CD4-positive, alpha-beta T cell treated with Interleukin-2 at 100 ng/mL for 4 hours (primary cell): Measurements from ENCODE around the gene IGF2BP2.
"Not testable (repeated sequence)": the region's sequence is repeated elsewhere in the genome, so short reads cannot be mapped to it uniquely, and the experiment has no call there.

Source experiments
- DNase-seq: peaks from one replicate; pipeline ENCODE4 v3.0.0-alpha.2; 2020; ENCODE audit warnings: low spot score

The IGF2BP2 gene

DNA sequence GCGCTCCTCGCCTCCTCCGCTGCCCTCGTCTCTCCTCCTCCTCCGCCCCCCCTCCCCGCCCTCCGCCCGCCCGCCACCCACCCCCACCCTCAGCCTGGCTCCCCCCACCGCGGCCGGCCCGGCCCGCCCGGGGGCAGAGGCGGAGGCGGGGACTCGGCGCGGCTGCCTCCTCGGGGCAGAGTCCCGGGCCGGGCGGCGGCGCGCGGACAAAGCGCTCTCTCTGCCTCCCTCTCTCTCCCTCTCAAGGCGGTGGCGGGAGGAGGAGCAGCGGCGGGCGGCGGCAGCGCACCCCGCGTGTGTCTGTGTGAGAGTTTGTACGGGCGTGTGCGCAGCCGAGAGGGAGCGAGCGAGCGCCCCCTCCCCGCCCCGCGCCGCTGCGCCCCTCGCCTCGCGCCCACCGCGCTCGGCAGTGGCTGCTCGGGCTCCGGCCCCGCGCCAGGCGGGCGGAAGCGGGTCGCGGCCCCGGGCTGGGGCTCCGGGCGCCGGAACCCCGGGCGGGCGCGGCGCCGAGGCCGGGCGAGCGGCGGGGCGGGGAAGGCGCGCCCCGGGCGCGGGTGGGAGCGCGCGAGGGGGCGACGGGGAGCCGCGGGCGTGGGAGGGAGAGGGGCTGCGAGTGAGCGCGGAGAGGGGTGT is at the start of gene IGF2BP2:
IGF2BP2 (minus strand) TSS at position 37 of the 633 bp plus-strand sequence. CDS start 82 bp downstream, outside the sequence.
- peak; percentile 30 for DNase-seq

DNA sequence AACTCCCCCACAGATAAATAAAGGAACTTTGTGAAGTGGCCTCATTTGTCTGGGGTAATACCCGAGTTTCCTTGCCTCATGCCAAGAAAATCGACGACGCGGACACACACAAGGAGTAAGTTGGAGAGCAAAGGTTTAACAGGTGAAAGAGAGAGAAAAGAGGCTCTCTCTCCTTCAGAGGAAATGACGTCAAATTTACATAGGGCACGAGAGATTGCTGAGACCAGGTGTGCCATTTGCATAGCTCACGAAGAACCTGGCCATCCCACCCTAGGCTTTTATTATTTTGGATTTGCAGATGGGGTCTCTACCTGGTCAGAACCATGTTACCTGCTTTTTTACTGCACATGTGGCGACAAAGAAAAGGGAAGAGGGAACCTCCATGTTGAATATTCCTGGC is 49.3 kb upstream of the IGF2BP2 start:
- no peak for DNase-seq

DNA sequence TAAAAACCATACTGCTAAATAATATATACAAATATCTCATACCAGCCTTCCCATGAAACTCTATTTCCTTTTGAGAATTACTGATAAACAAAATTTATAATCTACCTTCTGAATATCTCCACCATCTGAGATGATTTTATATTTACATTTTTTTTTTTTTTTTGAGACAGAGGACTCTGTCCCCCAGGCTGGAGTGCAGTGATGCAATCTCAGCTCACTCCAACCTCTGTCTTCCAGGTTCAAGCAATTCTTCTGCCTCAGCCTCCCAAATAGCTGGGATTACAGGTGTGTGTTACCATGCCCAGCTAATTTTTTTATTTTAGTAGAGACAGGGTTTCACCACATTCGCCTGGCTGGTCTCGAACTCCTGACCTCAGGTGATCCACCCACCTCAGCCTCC is 42.8 kb upstream of the IGF2BP2 start:
- no peak for DNase-seq

DNA sequence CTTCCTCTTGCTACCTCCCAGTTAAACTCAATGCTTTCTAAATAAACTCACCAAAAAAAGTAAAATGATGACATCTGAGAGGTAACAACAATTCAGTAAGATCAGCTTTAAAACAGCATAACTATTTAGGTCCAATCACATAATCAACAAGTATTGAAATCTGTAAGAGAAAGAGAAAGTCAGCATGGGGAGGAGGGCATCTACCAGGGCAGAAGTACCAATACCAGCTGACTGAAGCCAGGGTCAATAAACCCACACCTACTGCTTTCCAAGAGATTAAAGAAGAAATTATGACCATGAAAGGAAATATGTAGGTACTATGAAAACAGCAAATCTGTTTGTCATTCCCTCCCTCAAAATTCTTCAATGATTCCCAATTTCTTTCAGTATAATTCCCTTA is 42.2 kb upstream of the IGF2BP2 start:
- no peak for DNase-seq

DNA sequence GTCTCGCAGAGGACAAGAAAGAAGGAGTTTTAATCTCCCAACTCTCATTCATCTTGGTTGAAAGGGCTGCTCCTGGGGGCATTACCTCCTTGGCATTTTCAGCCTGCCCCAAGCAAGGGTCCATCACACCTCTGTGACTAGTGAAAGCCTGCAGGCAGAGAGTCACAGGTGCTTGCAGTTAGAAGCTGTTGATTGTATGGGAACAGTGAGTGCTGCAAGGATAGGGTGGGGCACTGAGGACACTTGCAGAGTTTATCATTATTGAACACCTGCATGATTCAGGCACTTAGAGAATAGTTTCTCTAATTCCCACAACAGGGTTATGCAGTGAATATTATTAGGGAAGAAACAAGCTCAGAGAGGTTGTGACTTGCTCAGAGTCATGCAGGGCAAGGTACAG is 41.7 kb upstream of the IGF2BP2 start:
- no peak for DNase-seq

DNA sequence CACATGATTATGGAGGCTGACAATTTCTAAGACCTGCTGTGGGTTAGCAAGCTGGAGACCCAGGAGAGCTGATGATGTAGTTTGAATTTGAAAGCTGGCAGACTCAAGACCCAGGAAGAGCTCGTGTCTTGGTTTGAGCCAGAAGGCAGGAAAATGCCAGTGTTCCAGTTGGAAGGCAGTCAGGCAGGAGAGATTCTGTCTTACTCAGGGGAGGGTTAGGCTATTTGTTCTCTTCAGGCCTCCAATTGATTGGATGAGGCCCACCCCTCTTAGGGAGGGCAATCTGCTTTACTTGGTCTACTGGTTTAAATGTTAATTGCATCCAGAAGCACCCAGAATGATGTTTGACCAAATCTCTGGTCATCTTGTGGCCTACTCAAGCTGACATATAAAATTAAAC is 40.4 kb upstream of the IGF2BP2 start:
- DNase-seq = no peak

DNA sequence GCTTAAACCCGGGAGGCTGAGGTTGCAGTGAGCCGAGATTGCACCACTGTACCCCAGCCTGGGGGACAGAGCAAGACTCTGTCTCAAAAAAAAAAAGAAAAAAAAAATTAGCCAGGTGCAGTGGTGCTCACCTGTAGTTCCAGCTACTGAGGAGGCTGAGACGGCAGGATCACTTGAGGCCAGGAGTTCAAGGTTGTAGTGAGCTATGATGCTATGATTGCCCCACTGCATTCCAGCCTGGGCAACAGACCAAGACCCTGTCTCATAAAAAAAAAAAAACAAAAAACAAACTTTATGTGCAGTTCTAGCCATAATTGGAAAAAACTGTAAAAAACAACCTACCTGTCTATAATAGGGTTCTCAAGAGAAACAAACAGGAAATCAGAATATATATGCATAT is 39.9 kb upstream of the IGF2BP2 start:
- DNase-seq = no peak

DNA sequence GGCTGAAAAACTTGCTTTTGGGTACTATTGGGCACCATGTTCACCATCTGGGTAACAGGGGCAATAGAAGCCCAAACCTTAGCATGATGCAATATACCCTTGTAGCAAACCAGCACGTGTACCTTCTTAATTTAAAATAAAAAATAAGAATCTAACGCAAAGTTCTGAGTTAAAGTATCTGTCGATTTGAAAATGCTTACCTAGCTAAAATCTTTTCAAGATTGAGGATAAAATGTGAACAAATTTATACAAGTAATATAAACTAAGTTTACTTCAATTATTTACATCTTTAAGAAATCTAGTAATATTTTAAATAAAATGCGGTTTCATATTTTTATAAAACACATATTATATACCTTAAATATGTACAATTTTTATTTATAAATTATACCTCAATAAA is 38.1 kb upstream of the IGF2BP2 start:
- DNase-seq = no peak

DNA sequence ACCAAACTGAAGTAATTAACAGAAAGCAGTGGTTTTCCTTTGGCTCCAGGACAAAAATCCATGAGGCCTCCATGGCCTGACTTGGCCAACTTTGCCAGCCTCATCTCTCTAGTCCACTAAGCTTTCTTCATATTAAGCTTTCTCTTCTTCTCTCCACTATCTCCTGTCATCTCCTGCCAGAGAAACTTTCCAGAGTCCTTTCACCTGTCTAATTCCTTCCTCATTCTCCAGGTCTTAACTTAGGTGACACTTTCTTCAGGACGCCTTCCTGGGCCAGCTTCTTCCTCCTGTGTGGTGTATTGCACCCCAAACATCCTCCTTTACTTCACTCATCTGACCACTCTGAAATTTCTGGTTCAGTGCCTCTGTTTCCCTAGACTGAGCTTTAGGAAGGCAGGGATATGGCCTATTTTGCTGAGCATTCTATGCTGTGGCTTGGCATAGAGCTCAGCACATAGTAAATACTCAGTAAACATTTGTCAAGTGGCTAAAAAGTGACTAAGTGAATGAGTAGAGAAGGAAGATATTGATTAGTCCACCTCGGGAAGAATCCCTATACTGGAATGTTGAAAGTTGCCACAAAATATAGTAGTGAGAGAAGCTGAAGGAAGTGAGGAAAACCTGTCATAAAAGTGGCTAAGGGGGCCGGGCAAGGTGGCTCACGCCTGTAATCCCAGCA is 34.6 kb upstream of the IGF2BP2 start:
- no peak for DNase-seq

DNA sequence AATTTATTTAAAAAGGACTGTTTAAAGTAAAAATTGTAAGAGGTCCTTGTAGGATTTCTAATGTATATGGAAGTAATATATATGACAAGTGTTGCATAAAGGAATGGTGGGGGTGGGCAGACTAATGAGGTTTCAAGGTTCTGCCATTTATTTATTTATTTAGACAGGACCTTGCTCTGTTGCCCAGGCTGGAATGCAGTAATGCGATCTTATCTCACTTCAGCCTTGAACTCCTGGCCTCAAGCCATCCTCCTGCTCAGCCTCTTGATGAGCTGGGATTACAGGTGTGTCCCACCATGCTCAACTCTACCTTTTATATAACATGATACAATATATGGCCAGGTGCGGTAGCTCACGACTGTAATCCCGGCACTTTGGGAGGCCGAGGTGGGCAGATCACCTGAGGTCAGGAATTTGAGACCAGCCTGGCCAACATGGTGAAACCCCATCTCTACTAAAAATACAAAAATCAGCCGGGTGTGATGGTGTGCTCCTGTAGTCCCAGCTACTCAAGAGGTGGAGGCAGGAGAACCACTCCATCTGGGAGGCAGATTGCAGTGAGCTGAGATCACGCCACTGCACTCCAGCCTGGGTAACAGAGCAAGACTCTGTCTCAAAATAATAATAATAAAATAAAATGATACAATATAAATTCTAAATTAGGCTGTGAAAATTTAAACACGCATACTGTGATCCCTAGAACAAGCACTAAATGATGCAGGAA is 33.8 kb upstream of the IGF2BP2 start:
- no peak for DNase-seq

DNA sequence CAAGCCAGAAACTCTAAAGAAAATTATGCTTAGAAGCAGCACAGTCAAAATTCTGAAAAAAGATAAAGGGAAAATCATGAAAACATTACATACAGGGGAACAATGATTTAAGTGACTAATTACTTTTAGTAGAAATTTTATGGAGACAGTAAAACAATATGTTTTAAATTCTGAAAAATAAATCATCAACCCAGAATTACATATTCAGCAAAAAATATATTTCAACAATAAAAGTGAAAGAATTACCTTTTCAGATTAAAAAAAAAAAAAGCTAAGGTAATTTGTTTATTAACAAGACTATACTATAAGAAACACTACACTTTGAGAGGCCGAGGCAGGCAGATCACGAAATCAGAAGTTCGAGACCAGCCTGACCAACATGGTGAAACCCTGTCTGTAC is 32.4 kb upstream of the IGF2BP2 start:
- DNase-seq = no peak

DNA sequence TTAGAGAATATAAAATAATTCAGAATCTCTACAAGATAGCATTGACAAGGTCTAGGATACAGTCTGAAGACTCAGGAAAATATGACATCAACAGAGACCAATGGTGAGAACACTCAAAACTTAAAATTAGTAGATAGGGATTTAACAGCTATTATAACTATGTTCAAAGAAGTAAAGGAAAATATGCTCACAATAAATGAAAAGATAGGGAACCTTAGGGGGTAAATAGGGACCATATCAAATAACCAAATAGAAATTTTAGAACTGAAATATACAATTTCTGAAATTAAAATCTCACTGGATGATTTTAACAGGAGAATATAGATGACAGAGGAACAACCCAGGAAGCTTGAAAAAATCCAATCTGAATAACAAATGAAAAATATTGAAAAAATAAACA is 31.8 kb upstream of the IGF2BP2 start:
- DNase-seq = no peak

DNA sequence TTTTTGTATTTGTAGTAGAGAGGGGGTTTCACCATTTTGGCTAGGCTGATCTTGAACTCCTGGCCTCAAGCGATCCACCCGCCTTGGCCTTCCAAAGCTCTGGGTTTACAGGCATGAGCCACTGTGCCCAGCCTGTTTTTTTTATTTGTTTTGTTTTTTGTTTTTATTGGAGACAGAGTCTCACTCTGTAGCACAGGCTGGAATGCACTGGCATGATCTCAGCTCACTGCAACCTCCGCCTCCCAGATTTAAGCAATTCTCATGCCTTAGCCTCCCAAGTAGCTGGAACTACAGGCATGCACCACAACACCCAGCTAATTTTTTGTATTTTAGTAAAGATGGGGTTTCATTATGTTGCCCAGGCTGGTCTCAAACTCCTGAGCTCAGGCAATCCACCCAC is 28.9 kb upstream of the IGF2BP2 start:
- DNase-seq = not testable (repeated sequence)

DNA sequence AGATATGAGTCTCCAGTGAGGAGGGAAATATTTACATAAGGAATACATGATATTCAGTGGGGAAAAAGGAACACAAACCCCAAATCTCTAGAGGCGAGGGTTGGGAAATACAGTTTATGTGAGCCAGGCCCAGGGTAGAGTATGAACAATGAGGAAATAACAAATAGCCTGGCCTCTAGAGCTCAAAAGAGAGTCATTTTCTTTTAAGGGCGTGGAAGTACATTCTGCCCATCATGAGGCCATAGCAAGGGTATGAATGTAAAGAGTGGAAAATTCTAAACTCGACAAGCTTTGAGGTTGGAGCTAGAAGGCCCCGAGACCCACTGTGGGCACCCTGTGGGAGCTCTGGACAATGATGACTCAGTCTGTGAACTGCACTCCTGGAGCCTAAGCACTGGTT is 27.8 kb upstream of the IGF2BP2 start:
- no peak for DNase-seq

DNA sequence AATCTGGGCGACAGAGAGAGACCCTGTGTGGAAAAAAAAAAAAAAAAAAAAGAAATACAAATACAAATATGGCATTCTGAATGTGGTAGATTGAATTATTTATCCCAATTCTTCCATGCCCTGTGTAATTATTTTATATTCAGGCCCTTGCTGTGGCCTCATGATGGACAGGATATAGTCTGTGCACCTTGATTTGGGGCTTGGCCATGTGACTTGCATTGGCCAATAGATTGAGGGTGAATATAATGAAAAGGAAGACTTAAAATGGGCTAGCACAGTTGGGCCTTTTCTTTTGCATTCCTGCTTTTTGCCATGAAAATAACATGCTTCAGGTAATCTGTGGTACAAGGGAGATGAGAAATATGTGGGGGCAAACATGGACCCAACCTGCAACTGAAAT is 27.1 kb upstream of the IGF2BP2 start:
- DNase-seq = no peak

DNA sequence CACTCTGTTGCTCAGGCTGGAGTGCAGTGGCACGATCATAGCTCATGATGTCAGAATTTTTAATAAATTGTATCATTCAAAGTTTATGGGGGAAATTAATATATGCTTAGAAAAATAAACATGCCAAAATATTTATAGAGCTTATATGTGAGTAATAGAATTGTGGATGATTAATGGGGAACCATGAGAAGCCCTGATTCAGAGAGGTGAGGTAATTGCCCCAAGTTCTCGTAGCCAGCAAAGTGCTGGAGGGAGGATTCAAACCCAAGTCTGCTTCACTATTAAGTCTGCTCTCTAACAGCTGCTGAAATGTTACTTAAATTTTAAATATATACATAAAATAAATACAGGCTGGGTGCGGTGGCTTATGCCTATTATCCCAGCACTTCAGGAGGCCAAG is 26.2 kb upstream of the IGF2BP2 start:
- no peak for DNase-seq

DNA sequence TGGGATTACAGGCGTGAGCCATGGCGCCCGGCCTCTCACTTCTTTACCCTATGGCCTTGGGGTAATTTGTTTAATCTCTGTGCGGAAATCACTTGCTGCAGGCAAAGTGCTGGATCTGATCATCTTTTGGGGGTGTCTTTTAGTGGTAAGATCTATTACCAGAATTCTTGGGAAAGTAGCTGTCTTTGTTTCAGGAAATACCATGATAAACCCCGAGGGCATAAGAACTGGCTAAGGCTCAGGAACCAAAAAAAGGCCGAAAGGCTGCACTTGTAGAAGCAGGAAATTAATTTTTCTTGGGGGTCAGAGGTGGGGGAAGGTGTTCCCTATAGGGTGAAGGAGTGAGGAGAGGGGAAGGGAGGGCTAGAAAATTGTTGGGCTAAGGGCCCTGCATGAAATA is 22.7 kb upstream of the IGF2BP2 start:
- DNase-seq = no peak

DNA sequence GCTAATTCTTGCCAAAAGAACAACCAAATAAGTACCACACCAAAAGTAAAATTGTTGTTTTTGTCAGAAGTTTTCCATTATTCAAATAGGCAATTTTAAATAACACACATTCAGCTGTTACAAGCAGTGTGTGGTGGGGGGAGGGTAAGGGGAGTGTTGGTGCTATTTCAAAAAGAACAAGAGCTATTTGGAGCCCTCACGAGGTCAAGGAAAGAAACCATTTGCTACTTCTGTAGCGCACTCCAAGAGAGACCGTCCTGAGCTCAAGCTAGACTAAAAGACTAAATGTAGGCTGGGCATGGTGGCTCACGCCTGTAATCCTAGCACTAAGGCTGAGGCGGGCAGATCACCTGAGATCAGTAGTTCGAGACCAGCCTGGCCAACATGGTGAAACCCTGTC is 21.2 kb upstream of the IGF2BP2 start:
- no peak for DNase-seq

DNA sequence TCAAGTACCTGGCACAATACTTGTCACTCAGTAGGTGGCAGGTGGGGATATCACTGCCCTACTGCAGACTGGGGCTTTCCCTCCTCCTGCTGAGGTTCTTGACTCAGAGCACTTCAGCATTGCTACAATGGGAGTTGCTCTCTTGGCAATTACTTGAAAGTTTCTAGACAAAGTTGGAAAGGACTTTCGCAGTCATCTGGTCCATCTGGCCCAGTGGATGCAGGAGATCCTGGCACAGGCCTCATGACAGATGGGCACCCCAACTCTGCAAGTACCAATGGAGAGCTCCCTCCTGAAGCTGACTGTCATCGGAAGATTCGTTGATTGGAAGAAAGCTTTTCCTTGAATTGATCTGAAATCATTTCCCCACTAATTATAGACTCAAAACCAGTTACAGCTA is 19.2 kb upstream of the IGF2BP2 start:
- no peak for DNase-seq

DNA sequence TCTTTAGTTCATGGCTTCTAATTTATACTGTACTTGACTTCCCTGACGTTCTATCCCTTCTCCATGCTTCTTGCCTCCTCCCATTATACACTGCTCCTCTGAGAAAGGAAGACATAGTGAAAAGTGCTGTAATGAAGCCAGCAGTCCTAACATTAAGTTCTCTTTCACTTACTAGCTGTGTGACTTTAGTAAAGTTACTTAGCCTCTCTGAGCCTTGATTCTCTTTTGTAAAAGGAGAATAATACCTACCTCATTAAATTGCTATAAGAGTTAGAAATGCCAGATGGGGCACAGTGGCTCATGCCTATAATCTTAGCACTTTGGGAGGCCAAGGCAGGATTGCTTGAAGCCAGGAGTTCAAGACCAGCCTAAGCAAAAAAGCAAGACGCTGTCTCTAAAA is 18.8 kb upstream of the IGF2BP2 start:
- DNase-seq = no peak

DNA sequence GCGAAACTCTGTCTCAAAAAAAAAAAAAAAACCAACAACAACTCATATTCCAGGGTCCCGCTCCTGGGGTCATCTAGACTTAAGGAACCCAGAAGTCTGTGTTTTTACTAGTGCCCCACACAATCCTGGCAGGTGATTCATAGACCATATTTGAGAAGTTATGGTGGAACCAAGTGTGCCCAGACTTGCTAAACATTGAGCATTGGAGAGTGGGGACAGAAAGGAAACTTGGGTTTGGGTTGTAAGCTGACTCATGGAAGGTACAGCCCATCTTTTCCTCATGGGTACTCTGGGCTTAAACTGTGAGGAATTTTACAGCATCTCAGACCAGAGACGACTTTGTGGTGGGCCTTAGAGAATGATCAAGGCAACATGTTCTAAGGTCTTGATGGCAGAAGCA is 18.3 kb upstream of the IGF2BP2 start:
- DNase-seq = no peak

DNA sequence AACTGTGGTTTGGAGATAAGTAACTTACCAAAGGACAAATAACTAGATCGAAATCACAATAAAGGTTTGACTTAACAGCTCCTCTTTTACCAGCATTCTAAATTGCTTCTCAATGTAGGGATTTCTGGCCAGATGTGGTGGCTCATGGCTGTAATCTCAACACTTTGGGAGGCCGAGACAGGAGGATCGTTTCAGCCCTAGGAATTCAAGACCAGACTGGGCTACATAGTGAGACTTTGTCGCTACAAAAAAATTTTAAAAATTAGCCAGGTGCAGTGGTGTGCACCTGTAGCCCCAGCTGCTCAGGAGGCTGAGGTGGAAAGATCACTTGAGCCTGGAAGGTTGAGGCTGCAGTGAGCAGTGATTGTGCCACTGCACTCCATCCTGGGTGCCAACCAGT is 17.4 kb upstream of the IGF2BP2 start:
- no peak for DNase-seq

DNA sequence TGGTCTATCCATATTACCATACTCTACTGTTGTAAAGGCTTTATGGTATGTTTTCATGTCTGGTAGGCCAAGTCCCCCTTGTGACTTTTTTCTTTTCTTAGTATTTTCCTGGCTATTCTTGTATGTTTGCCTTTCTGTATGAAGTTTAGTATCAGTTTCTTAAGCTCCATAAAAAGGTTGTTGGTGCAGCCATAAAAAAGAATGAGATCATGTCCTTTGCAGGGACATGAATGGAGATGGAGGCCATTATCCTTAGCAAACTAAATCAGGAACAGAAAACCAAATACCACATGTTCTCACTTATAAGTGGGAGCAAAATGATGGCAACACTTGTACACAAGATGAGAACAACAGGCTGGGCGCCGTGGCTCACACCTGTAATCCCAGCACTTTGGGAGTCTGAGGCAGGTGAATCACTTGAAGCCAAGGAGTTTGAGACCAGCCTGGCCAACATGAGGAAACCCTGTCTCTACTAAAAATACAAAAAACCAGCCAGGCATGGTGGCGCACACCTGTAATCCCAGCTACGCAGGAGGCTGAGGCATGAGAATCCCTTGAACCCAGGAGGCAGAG is 13.7 kb upstream of the IGF2BP2 start:
- DNase-seq = not testable (repeated sequence)
